ENCODE results near the gene SLC1A7.

- no peak for TF ChIP-seq CTCF (IDR thresholded peaks at IDR 0.05; ENCODE audit: low read depth, low read length, poor library complexity, severe bottlenecking)
- no peak for TF ChIP-seq EZH2phosphoT487 (IDR thresholded peaks at IDR 0.05; ENCODE audit: borderline replicate concordance, low read length)
Observed at GRCh38 chr1:53121319-53122172, 20.9 kb downstream of the SLC1A7 start.
